ENCODE results near the gene ATXN10.

Gene ATXN10

GRCh38 chr22:45878051-45878781, 206.6 kb downstream of the ATXN10 start:
- DNase-seq (ENCODE audit: low read depth in 2 of 2), result no peak

GRCh38 chr22:45878901-45879551, 207.4 kb downstream of the ATXN10 start:
- no peak for DNase-seq (ENCODE audit: low read depth in 2 of 2)

GRCh38 chr22:45879552-45879949, 207.9 kb downstream of the ATXN10 start:
- no peak for DNase-seq (ENCODE audit: low read depth in 2 of 2)

- no peak for DNase-seq (ENCODE audit: low read depth in 2 of 2)
Measured at GRCh38 chr22:45880091-45880715, 208.6 kb downstream of the ATXN10 start.

GRCh38 chr22:45880716-45881523, 209.3 kb downstream of the ATXN10 start:
- DNase-seq (ENCODE audit: low read depth in 2 of 2), result no peak

- DNase-seq (ENCODE audit: low read depth in 2 of 2), result no peak
Measured at GRCh38 chr22:45881524-45881875, 209.9 kb downstream of the ATXN10 start.

- DNase-seq (ENCODE audit: low read depth in 2 of 2), result no peak
Measured at GRCh38 chr22:45882881-45883810, 211.5 kb downstream of the ATXN10 start.

- DNase-seq (ENCODE audit: low read depth in 2 of 2), result no peak
Measured at GRCh38 chr22:45883811-45884170, 212.2 kb downstream of the ATXN10 start.

GRCh38 chr22:45884201-45885062, 212.8 kb downstream of the ATXN10 start:
- no peak for DNase-seq (ENCODE audit: low read depth in 2 of 2)

GRCh38 chr22:45885171-45885840, 213.7 kb downstream of the ATXN10 start:
- DNase-seq (ENCODE audit: low read depth in 2 of 2), result no peak

GRCh38 chr22:45885941-45886395, 214.3 kb downstream of the ATXN10 start:
- DNase-seq (ENCODE audit: low read depth in 2 of 2), result no peak

- DNase-seq (ENCODE audit: low read depth in 2 of 2), result no peak
Measured at GRCh38 chr22:45886540-45886939, 214.9 kb downstream of the ATXN10 start.

GRCh38 chr22:45887202-45888131, 215.8 kb downstream of the ATXN10 start:
- DNase-seq (ENCODE audit: low read depth in 2 of 2), result no peak

GRCh38 chr22:45888221-45889092, 216.8 kb downstream of the ATXN10 start:
- no peak for DNase-seq (ENCODE audit: low read depth in 2 of 2)

- DNase-seq (ENCODE audit: low read depth in 2 of 2), result no peak
Measured at GRCh38 chr22:45889093-45889538, 217.5 kb downstream of the ATXN10 start.

- no peak for DNase-seq (ENCODE audit: low read depth in 2 of 2)
Measured at GRCh38 chr22:45889539-45890350, 218.1 kb downstream of the ATXN10 start.

GRCh38 chr22:45890351-45890635, 218.7 kb downstream of the ATXN10 start:
- DNase-seq (ENCODE audit: low read depth in 2 of 2), result no peak
